ENCODE data around the gene FKBP15.
A peak's percentile ranks its signal among the peaks of the same experiment; 100 is the strongest.
"Not testable (repeated sequence)": the region's sequence is repeated elsewhere in the genome, so short reads cannot be mapped to it uniquely, and the experiment has no call there.

The FKBP15 gene

GRCh38 chr9:113152699-113153098 is 68.4 kb downstream of the FKBP15 start:
- no peak for FAIRE-seq
- DNase-seq (ENCODE audit: insufficient read length, low spot score), result no peak

GRCh38 chr9:113151696-113152630 is 69.1 kb downstream of the FKBP15 start:
- no peak for DNase-seq (ENCODE audit: insufficient read length, low spot score)
- FAIRE-seq, result no peak

- DNase-seq (ENCODE audit: insufficient read length, low spot score) (peak; percentile 89), FAIRE-seq (peak; percentile 59)
Observed at GRCh38 chr9:113150670-113151611, 70.1 kb downstream of the FKBP15 start, which contains the start of gene SLC31A2. Gene SLC31A2, plus strand, starts transcription at chr9:113151007. Its CDS starts 68 bp downstream, at chr9:113151075.

- DNase-seq (ENCODE audit: insufficient read length, low spot score); FAIRE-seq: not testable (repeated sequence)
Observed at GRCh38 chr9:113149561-113149960, 71.5 kb downstream of the FKBP15 start.

GRCh38 chr9:113148781-113149510 is 72.1 kb downstream of the FKBP15 start:
- DNase-seq (ENCODE audit: insufficient read length, low spot score), result no peak
- no peak for FAIRE-seq

- FAIRE-seq (no peak), DNase-seq (ENCODE audit: insufficient read length, low spot score) (no peak)
Observed at GRCh38 chr9:113148372-113148705, 72.7 kb downstream of the FKBP15 start.

GRCh38 chr9:113143432-113144227 is 77.4 kb downstream of the FKBP15 start:
- FAIRE-seq (no peak), DNase-seq (ENCODE audit: insufficient read length, low spot score) (no peak)

- not testable (repeated sequence) for FAIRE-seq; DNase-seq (ENCODE audit: insufficient read length, low spot score)
Observed at GRCh38 chr9:113140896-113141295, 80.2 kb downstream of the FKBP15 start.

GRCh38 chr9:113139953-113140352 is 81.1 kb downstream of the FKBP15 start:
- DNase-seq (ENCODE audit: insufficient read length, low spot score) (no peak), FAIRE-seq (no peak)

- FAIRE-seq (no peak), DNase-seq (ENCODE audit: insufficient read length, low spot score) (no peak)
Observed at GRCh38 chr9:113139225-113139829, 81.8 kb downstream of the FKBP15 start.

- FAIRE-seq (no peak), DNase-seq (ENCODE audit: insufficient read length, low spot score) (no peak)
Observed at GRCh38 chr9:113138760-113139159, 82.3 kb downstream of the FKBP15 start.

- FAIRE-seq, result no peak
- DNase-seq (ENCODE audit: insufficient read length, low spot score), result no peak
Observed at GRCh38 chr9:113137196-113138168, 83.6 kb downstream of the FKBP15 start.

- FAIRE-seq (no peak), DNase-seq (ENCODE audit: insufficient read length, low spot score) (no peak)
Observed at GRCh38 chr9:113131689-113132151, 89.4 kb downstream of the FKBP15 start.

GRCh38 chr9:113129884-113130283 is 91.2 kb downstream of the FKBP15 start:
- DNase-seq (ENCODE audit: insufficient read length, low spot score), result no peak
- no peak for FAIRE-seq

GRCh38 chr9:113129466-113129865 is 91.6 kb downstream of the FKBP15 start:
- no peak for FAIRE-seq
- no peak for DNase-seq (ENCODE audit: insufficient read length, low spot score)

GRCh38 chr9:113125386-113126035 is 95.6 kb downstream of the FKBP15 start:
- DNase-seq (ENCODE audit: insufficient read length, low spot score) (no peak), FAIRE-seq (no peak)

- not testable (repeated sequence) for DNase-seq (ENCODE audit: insufficient read length, low spot score); FAIRE-seq
Observed at GRCh38 chr9:113118829-113119228, 102.2 kb downstream of the FKBP15 start.

All from HTR-8/SVneo (cell line).